WTC11 (cell line): ENCODE results near the gene PPP1R26. TPM values are rescaled to one million over a fixed set of nuclear protein-coding genes. Genes with fewer than 3 reads are reported as not detected.

Experiments used
- ATAC-seq: fragments of 200-7000 bp; cut with Tn5 transposase; 2 replicates; pipeline ENCODE4 v1.10.0; 2021; ENCODE audit warnings: mild to moderate bottlenecking, moderate library complexity
- CTCF ChIA-PET: fragments of 300-600 bp; sonication (Branson Sonifier 250); formaldehyde crosslinking; loops from one replicate; lab custom pipeline; 2021; ENCODE audit warnings: antibody characterized with exemption; lab: Charles Lee
- POLR2A ChIA-PET: fragments of 350-600 bp; sonication (Branson Sonifier 250); formaldehyde crosslinking; loops from one replicate; lab custom pipeline; 2021; ENCODE audit warnings: antibody characterized with exemption; lab: Charles Lee
- DNase-seq: peaks from one replicate; pipeline ENCODE4 v3.0.0; 2021; ENCODE audit warnings: low spot score
- H3K27ac Mint-ChIP-seq: 2 replicates; pipeline ENCODE4 v1.8.0; 2021; ENCODE audit warnings: mixed read lengths
- H3K27me3 Mint-ChIP-seq: 2 replicates; pipeline ENCODE4 v1.8.0; 2021; ENCODE audit warnings: low read depth, mild to moderate bottlenecking, moderate library complexity, mixed read lengths
- H3K36me3 Mint-ChIP-seq: 2 replicates; pipeline ENCODE4 v1.8.0; 2021; ENCODE audit warnings: mixed read lengths
- H3K4me1 Mint-ChIP-seq: 2 replicates; pipeline ENCODE4 v1.8.0; 2022; ENCODE audit warnings: mixed read lengths
- H3K4me3 Mint-ChIP-seq: 2 replicates; pipeline ENCODE4 v1.8.0; 2021; ENCODE audit warnings: mild to moderate bottlenecking, moderate library complexity, mixed read lengths
- H3K9me3 Mint-ChIP-seq: 2 replicates; pipeline ENCODE4 v1.8.0; 2021; ENCODE audit warnings: mixed read lengths
- ATF2 ChIP-seq: sonication (generic); formaldehyde crosslinking; IDR thresholded peaks from 2 replicates; pipeline ENCODE4 v1.8.1; 2022; ENCODE audit warnings: low read depth, missing genetic modification reagents, borderline replicate concordance
- NFATC4 ChIP-seq: fragments of 250-450 bp; sonication (Bioruptor Pico); IDR thresholded peaks from 2 replicates; pipeline ENCODE4 v1.9.0; 2021; ENCODE audit warnings: mild to moderate bottlenecking
- ZNF317 ChIP-seq: sonication (generic); formaldehyde crosslinking; IDR thresholded peaks from 2 replicates; pipeline ENCODE4 v1.8.1; 2023; ENCODE audit warnings: low read depth, mild to moderate bottlenecking, moderate library complexity, missing genetic modification reagents, borderline replicate concordance
- ZNF425 ChIP-seq: fragments of 250-450 bp; sonication (Bioruptor Pico); conservative IDR thresholded peaks from 2 replicates; pipeline ENCODE4 v1.9.0; 2021; ENCODE audit warnings: mild to moderate bottlenecking
- ZNF532 ChIP-seq: fragments of 250-450 bp; sonication (Bioruptor Pico); IDR thresholded peaks from 2 replicates; pipeline ENCODE4 v1.9.0; 2021; ENCODE audit warnings: mild to moderate bottlenecking, borderline replicate concordance
- total RNA-seq: library from RNA; stranded (reverse); gene quantifications from 3 replicates; pipeline ENCODE4 v1.2.3, GENCODE V29; 2021
- TF ChIP-seq, protein P1 (sequence below): sonication (generic); formaldehyde crosslinking; conservative IDR thresholded peaks from 2 replicates; pipeline ENCODE4 v1.8.1; 2022; ENCODE audit warnings: mild to moderate bottlenecking, missing genetic modification reagents
- TF ChIP-seq, protein P2 (sequence below): sonication (generic); formaldehyde crosslinking; IDR thresholded peaks from 2 replicates; pipeline ENCODE4 v1.8.1; 2022; ENCODE audit warnings: mild to moderate bottlenecking, moderate library complexity, missing genetic modification reagents
- TF ChIP-seq, protein P3 (sequence below): fragments of 250-450 bp; sonication (Bioruptor Pico); IDR thresholded peaks from 2 replicates; pipeline ENCODE4 v1.9.0; 2021; ENCODE audit warnings: mild to moderate bottlenecking
- TF ChIP-seq, protein P4 (sequence below): sonication (generic); formaldehyde crosslinking; IDR thresholded peaks from 2 replicates; pipeline ENCODE4 v1.8.1; 2023; ENCODE audit warnings: mild to moderate bottlenecking, moderate library complexity, missing genetic modification reagents

Gene PPP1R26
- total RNA-seq, 1 experiment from 2014 or later, result 44.4 TPM

- ChIA-PET CTCF (interaction anchor here (1.2 to 5.6 kb wide), 2 partner anchors 17 to 265 kb away, joined by 3 to 42 read pairs; no protein-coding TSS in a partner anchor), POLR2A (no interaction called here)
- Mint-ChIP-seq H3K36me3 (no peaks in the 10 kb centered on the region), H3K27me3 (no peaks in the 10 kb centered on the region), H3K27ac (no peak overlapping the region), H3K9me3 (peaks cover 7% of the 10 kb centered on the region), H3K4me1 (peaks cover 9% of the 10 kb centered on the region), H3K4me3 (no peak overlapping the region)
- ATAC-seq (no peak), DNase-seq (no peak)
- TF ChIP-seq, protein P1, sequence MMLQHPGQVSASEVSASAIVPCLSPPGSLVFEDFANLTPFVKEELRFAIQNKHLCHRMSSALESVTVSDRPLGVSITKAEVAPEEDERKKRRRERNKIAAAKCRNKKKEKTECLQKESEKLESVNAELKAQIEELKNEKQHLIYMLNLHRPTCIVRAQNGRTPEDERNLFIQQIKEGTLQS, result no peak
- TF ChIP-seq ATF2 (CRISPR knock-in tag), result no peak
- TF ChIP-seq ZNF425 (CRISPR knock-in tag), result no peak
- no peak for TF ChIP-seq ZNF532 (CRISPR knock-in tag)
- TF ChIP-seq, protein P2, sequence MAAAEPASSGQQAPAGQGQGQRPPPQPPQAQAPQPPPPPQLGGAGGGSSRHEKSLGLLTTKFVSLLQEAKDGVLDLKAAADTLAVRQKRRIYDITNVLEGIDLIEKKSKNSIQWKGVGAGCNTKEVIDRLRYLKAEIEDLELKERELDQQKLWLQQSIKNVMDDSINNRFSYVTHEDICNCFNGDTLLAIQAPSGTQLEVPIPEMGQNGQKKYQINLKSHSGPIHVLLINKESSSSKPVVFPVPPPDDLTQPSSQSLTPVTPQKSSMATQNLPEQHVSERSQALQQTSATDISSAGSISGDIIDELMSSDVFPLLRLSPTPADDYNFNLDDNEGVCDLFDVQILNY, result no peak
- TF ChIP-seq, protein P3, sequence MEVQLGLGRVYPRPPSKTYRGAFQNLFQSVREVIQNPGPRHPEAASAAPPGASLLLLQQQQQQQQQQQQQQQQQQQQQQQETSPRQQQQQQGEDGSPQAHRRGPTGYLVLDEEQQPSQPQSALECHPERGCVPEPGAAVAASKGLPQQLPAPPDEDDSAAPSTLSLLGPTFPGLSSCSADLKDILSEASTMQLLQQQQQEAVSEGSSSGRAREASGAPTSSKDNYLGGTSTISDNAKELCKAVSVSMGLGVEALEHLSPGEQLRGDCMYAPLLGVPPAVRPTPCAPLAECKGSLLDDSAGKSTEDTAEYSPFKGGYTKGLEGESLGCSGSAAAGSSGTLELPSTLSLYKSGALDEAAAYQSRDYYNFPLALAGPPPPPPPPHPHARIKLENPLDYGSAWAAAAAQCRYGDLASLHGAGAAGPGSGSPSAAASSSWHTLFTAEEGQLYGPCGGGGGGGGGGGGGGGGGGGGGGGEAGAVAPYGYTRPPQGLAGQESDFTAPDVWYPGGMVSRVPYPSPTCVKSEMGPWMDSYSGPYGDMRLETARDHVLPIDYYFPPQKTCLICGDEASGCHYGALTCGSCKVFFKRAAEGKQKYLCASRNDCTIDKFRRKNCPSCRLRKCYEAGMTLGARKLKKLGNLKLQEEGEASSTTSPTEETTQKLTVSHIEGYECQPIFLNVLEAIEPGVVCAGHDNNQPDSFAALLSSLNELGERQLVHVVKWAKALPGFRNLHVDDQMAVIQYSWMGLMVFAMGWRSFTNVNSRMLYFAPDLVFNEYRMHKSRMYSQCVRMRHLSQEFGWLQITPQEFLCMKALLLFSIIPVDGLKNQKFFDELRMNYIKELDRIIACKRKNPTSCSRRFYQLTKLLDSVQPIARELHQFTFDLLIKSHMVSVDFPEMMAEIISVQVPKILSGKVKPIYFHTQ (CRISPR knock-in tag), result no peak
- TF ChIP-seq NFATC4 (CRISPR knock-in tag), result no peak
- no peak for TF ChIP-seq ZNF317 (CRISPR knock-in tag)
Observed at GRCh38 chr9:135522137-135522877, 42.7 kb downstream of the PPP1R26 start.

GRCh38 chr9:135522931-135523330, 43.3 kb downstream of the PPP1R26 start:
- Mint-ChIP-seq H3K27ac (no peak overlapping the region), H3K9me3 (peaks cover 7% of the 10 kb centered on the region), H3K36me3 (no peaks in the 10 kb centered on the region), H3K4me3 (no peak overlapping the region), H3K27me3 (no peaks in the 10 kb centered on the region), H3K4me1 (peaks cover 9% of the 10 kb centered on the region)
- POLR2A ChIA-PET, result no interaction called here
- peak; percentile 27 for ATAC-seq
- DNase-seq, result no peak
- CTCF ChIA-PET, result interaction anchor here (1.2 to 5.6 kb wide), 2 partner anchors 17 to 265 kb away, joined by 3 to 42 read pairs; no protein-coding TSS in a partner anchor
- TF ChIP-seq ATF2 (CRISPR knock-in tag), result no peak
- TF ChIP-seq, protein P3 (CRISPR knock-in tag), result no peak
- TF ChIP-seq, protein P4, sequence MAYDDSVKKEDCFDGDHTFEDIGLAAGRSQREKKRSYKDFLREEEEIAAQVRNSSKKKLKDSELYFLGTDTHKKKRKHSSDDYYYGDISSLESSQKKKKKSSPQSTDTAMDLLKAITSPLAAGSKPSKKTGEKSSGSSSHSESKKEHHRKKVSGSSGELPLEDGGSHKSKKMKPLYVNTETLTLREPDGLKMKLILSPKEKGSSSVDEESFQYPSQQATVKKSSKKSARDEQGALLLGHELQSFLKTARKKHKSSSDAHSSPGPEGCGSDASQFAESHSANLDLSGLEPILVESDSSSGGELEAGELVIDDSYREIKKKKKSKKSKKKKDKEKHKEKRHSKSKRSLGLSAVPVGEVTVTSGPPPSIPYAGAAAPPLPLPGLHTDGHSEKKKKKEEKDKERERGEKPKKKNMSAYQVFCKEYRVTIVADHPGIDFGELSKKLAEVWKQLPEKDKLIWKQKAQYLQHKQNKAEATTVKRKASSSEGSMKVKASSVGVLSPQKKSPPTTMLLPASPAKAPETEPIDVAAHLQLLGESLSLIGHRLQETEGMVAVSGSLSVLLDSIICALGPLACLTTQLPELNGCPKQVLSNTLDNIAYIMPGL, result no peak
- TF ChIP-seq, protein P1, result no peak
